Upper lobe of left lung (tissue), 6 donors: ENCODE data around the gene JSRP1. TPM values are rescaled to one million over a fixed set of nuclear protein-coding genes. Genes with fewer than 3 reads are reported as not detected.

Experiments used
- ATAC-seq, 2 donors: fragments of 200-7000 bp; cut with Tn5 transposase; one replicate each; pipeline ENCODE4 v1.9.1; 2022; ENCODE audit warnings: mild to moderate bottlenecking in 2 of 2, moderate library complexity in 2 of 2; ENCODE audit not compliant: low FRiP score in 2 of 2
- DNase-seq, 2 donors: peaks; one replicate each; pipeline ENCODE4 v3.0.0-alpha.2; 2019 to 2020
- H3K27ac ChIP-seq, 4 donors: fragments of 200-600 bp; sonication (generic); one replicate each; pipeline ENCODE4 v1.5.1; 2016 to 2019
- H3K27me3 ChIP-seq, 4 donors: fragments of 200-600 bp; sonication (generic); one replicate each; pipeline ENCODE4 v1.5.1; 2017 to 2019
- H3K36me3 ChIP-seq, 4 donors: fragments of 200-600 bp; sonication (generic); one replicate each; pipeline ENCODE4 v1.5.1; 2016 to 2019
- H3K4me1 ChIP-seq, 4 donors: fragments of 200-600 bp; sonication (generic); one replicate each; pipeline ENCODE4 v1.5.1; 2018 to 2019
- H3K4me3 ChIP-seq, 4 donors: fragments of 200-600 bp; sonication (generic); one replicate each; pipeline ENCODE4 v1.5.1; 2017 to 2019; ENCODE audit warnings: mild to moderate bottlenecking in 2 of 4, moderate library complexity in 1 of 4
- H3K9me3 ChIP-seq, 4 donors: fragments of 200-600 bp; sonication (generic); one replicate each; pipeline ENCODE4 v1.5.1; 2018 to 2019
- EP300 ChIP-seq, 4 donors: sonication (generic); formaldehyde crosslinking; IDR thresholded peaks; one replicate each; pipeline ENCODE4 v1.5.1; 2017; ENCODE audit warnings: antibody characterized with exemption in 4 of 4, control low read depth in 2 of 4
- POLR2A ChIP-seq, 4 donors: fragments of 450-650 bp; IDR thresholded peaks; one replicate each; pipeline ENCODE4 v1.5.1; 2016 to 2017; ENCODE audit warnings: antibody characterized with exemption in 4 of 4, mild to moderate bottlenecking in 2 of 4
- POLR2AphosphoS5 ChIP-seq, 2 donors: sonication (generic); formaldehyde crosslinking; IDR thresholded peaks; one replicate each; pipeline ENCODE4 v1.5.1; 2017; ENCODE audit warnings: antibody characterized with exemption in 2 of 2
- WGBS, 2 donors: methylation state at CpG; one replicate each; pipeline ENCODE4 v1.1.5; 2017 to 2018; 5-methylcytosine and 5-hydroxymethylcytosine counted together
- total RNA-seq, 6 donors: library from RNA; depleted of rRNA in 4 of 6; stranded (reverse); fragments of >200 nt in 4 of 6; gene quantifications; one replicate each; pipeline versions ENCODE4 v1.1.0 to v1.2.1, GENCODE V29; 2016 to 2021
- TF ChIP-seq, protein P1 (sequence below), 6 experiments: fragments of 450-650 bp in 4 of 6; fragments of 200-600 bp in 2 of 6; sonication (generic) in 2 of 6; IDR thresholded peaks; one replicate each; pipeline ENCODE4 v1.5.1; 2016 to 2019; ENCODE audit warnings: antibody characterized with exemption in 6 of 6
- donor health status: DM: no; HTN: no; CAD: no; lungs with moderate emphysema.
- donor health status: DM: no; HTN: yes; CAD: no; lungs with severe emphysema.

JSRP1 gene
- total RNA-seq, 6 donors from 2014 or later: 1.2 to 3.7 (median 1.7) TPM; not detected in 3

DNA sequence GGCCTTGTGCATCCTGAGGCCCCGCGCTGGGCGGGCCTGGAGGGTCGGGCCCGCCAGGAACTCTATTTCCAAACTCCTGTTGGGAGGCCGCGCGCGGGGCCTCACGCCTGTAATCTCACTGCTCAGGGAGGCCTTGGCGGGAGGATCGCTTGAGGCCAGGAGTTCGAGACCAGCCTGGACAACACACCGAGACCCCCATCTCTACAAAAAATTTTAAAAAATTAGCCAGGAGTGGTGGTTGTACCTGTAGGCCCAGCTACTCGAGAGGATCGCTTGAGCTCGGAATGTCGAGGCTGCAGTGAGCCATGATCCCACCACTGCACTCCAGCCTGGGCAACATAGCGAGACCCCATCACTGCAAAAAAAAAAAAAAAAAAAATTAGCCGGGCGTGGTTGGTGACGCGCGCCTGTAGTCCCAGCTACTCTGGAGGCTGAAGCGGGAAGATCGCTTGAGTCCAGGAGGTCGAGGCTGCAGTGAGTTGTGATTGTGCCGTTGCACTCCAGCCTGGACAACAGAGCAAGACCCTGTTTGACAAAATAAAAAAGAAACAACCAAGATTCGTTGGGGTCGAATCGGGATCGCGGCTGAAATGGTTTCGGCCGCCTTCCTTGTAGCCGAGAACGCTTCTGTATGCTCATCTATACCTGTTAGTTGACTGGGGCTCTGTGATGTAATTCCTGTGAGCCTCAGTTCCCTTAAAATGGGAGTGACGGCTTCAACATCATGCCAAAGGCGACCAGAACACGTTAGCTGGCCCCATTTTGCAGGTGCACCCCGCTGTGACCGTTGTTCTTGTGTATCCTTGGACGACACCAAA lies 19.0 kb downstream of the JSRP1 start:
- Histone ChIP-seq H3K36me3 (peaks cover 4 to 18% (median 15%) of the 10 kb centered on the region in 4 donors), H3K9me3 (no peaks in the 10 kb centered on the region), H3K27ac (peak overlapping the region; percentile 98 to 99 (median 98)), H3K4me1 (peaks cover 63 to 81% (median 65%) of the 10 kb centered on the region in 4 donors), H3K4me3 (peak overlapping the region; percentile 68 to 97 (median 79)), H3K27me3 (no peaks in the 10 kb centered on the region)
- TF ChIP-seq, protein P1, sequence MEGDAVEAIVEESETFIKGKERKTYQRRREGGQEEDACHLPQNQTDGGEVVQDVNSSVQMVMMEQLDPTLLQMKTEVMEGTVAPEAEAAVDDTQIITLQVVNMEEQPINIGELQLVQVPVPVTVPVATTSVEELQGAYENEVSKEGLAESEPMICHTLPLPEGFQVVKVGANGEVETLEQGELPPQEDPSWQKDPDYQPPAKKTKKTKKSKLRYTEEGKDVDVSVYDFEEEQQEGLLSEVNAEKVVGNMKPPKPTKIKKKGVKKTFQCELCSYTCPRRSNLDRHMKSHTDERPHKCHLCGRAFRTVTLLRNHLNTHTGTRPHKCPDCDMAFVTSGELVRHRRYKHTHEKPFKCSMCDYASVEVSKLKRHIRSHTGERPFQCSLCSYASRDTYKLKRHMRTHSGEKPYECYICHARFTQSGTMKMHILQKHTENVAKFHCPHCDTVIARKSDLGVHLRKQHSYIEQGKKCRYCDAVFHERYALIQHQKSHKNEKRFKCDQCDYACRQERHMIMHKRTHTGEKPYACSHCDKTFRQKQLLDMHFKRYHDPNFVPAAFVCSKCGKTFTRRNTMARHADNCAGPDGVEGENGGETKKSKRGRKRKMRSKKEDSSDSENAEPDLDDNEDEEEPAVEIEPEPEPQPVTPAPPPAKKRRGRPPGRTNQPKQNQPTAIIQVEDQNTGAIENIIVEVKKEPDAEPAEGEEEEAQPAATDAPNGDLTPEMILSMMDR (IDR thresholded peaks at IDR 0.05): no peak
- TF ChIP-seq EP300 (IDR thresholded peaks at IDR 0.05): no peak
- peak in 1 of 4 donors; percentile 3 for TF ChIP-seq POLR2A (IDR thresholded peaks at IDR 0.05)
- TF ChIP-seq POLR2AphosphoS5 (IDR thresholded peaks at IDR 0.05): no peak
- ATAC-seq (no peak), DNase-seq (no peak)
- WGBS, 2 donors: 37 to 47% methylated on average over 40 to 42 of the region's 43 CpGs

DNA sequence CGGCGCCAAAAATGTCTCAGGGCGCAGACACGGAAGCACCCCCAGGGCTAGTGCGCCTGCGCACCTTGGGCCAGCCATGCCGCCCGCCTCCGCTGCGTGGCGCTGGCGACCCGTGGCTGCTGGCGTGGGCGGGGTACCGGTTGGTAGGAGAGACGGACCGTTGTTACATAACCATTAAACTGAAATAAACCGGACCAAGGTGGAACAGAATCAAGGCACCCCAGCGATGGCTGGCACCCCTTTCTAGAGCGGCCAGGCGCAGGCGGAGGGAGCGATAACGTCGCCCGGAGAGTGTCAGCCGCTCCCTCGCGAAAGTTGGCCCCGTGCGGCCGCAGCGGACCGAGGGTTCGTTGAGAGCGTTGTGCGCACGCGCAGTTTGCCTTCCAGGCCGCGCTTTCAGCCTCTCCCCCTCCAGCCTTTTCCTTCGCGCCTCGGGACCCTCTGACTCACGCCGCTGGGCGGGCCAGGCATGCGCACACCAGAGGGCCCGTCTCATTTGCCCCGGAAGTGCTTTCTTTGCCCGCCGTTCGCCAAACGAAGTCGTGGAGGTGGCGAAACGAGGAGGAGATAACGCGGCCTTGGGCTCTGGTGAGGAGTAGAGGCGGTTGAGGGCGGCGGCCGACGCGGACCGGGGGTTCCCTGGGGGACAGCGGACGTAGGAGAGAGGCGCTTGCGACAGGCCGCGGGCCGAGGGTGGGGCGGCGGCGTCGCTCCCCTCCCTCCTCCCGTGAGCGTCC lies 19.7 kb downstream of the JSRP1 start, which contains the start of the genes PLEKHJ1 and SF3A2:
PLEKHJ1 (minus strand) TSS at position 16 of the 737 bp plus-strand sequence. CDS start 81 bp downstream, outside the sequence.
SF3A2 (plus strand) TSS at position 511 of the 737 bp plus-strand sequence. CDS start 6,595 bp downstream, outside the sequence.
- peaks cover 56 to 74% (median 57%) of the 10 kb centered on the region in 4 donors for H3K4me1 ChIP-seq
- 0 to 1% methylated on average over 38 to 58 of the region's 80 CpGs for WGBS, 2 donors

DNA sequence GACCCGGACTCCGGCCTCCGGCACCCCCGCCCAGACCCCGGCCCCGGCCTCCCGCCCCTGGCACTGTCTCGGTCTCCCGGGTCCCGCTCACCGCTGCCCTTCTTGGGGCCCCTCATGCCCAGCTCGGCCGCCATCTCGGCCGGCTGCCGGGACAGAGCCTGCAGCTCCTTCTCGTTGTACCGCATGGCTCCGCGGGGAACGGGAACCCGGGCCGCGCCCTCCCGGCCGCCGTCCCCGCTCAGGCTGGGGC lies 20.2 kb downstream of the JSRP1 start:
- no CpG with 5 or more reads among the region's 28 CpGs for WGBS, 2 donors
- ATAC-seq: no peak

More for the DNA sequence above, 19.7 kb downstream of the JSRP1 start, which contains the start of the genes PLEKHJ1 and SF3A2:
- Histone ChIP-seq H3K27ac (peak within 1 kb of the TSS; percentile 98 to 99 (median 98)), H3K27me3 (no peaks in the 10 kb centered on the region), H3K9me3 (no peaks in the 10 kb centered on the region), H3K36me3 (peaks cover 4 to 25% (median 18%) of the 10 kb centered on the region in 4 donors), H3K4me3 (peak within 1 kb of the TSS; percentile 77 to 97 (median 88))
- ATAC-seq (peak; percentile 95), DNase-seq (peak; percentile 95 to 99)
- TF ChIP-seq POLR2AphosphoS5 (IDR thresholded peaks at IDR 0.05) (peak; percentile 90 to 91), POLR2A (IDR thresholded peaks at IDR 0.05) (peak in 2 of 4 donors; percentile 57 to 81), EP300 (IDR thresholded peaks at IDR 0.05) (no peak)
- TF ChIP-seq, protein P1 (IDR thresholded peaks at IDR 0.05): peak; percentile 99 to 100 (median 100)

GRCh38 chr19:2235381-2236063 lies 20.7 kb downstream of the JSRP1 start:
- no peaks in the 10 kb centered on the region for H3K9me3 ChIP-seq
- DNase-seq (peak in 1 of 2 donors; percentile 74), ATAC-seq (peak; percentile 4 to 5)
- peak overlapping the region; percentile 98 to 99 (median 98) for H3K27ac ChIP-seq
- no peaks in the 10 kb centered on the region for H3K27me3 ChIP-seq
- peaks cover 4 to 35% (median 26%) of the 10 kb centered on the region in 4 donors for H3K36me3 ChIP-seq
- TF ChIP-seq, protein P1 (IDR thresholded peaks at IDR 0.05): peak in 1 of 6 experiments; percentile 10
- TF ChIP-seq POLR2AphosphoS5 (IDR thresholded peaks at IDR 0.05): no peak
- peak in 1 of 4 donors; percentile 22 for TF ChIP-seq POLR2A (IDR thresholded peaks at IDR 0.05)
- TF ChIP-seq EP300 (IDR thresholded peaks at IDR 0.05): no peak
- H3K4me3 ChIP-seq: peak overlapping the region; percentile 77 to 97 (median 88)
- 1% methylated on average over 16 of the region's 48 CpGs; no CpG with 5 or more reads in 1 of the 2 donors for WGBS, 2 donors
- H3K4me1 ChIP-seq: peaks cover 46 to 64% (median 48%) of the 10 kb centered on the region in 4 donors

More for the DNA sequence above, 20.2 kb downstream of the JSRP1 start:
- no peaks in the 10 kb centered on the region for H3K9me3 ChIP-seq
- peak overlapping the region; percentile 77 to 97 (median 88) for H3K4me3 ChIP-seq
- H3K27ac ChIP-seq: peak overlapping the region; percentile 98 to 99 (median 98)
- no peak for DNase-seq
- TF ChIP-seq POLR2AphosphoS5 (IDR thresholded peaks at IDR 0.05): no peak
- TF ChIP-seq POLR2A (IDR thresholded peaks at IDR 0.05): peak in 1 of 4 donors; percentile 1
- H3K27me3 ChIP-seq: no peaks in the 10 kb centered on the region
- H3K36me3 ChIP-seq: peaks cover 4 to 30% (median 21%) of the 10 kb centered on the region in 4 donors
- H3K4me1 ChIP-seq: peaks cover 51 to 69% (median 52%) of the 10 kb centered on the region in 4 donors
